Panc1 (cell line): ENCODE data around the gene RBPJL. TPM values are rescaled to one million over a fixed set of nuclear protein-coding genes. Genes with fewer than 3 reads are reported as not detected.
A peak's percentile ranks its signal among the peaks of the same experiment; 100 is the strongest.

ENCODE experiments used
- ATAC-seq: fragments of 200-7000 bp; cut with Tn5 transposase; 2 replicates; pipeline ENCODE4 v1.9.1; 2020; ENCODE audit warnings: mild to moderate bottlenecking, moderate library complexity
- BruUV-seq: library from RNA; stranded (reverse); fragments of 400-500 nt; replicated peaks from 2 replicates; lab custom pipeline; 2021; lab: Mats Ljungman, UMichigan
- CTCF ChIA-PET: fragments of 300-600 bp; sonication (Branson Sonifier 250); formaldehyde crosslinking; loops from one replicate; lab custom pipeline; 2022; ENCODE audit warnings: antibody characterized with exemption; lab: Charles Lee
- POLR2A ChIA-PET: fragments of 300-600 bp; sonication (Branson Sonifier 250); formaldehyde crosslinking; loops from one replicate; lab custom pipeline; 2022; ENCODE audit warnings: antibody characterized with exemption; lab: Charles Lee
- DNase-seq: peaks from one replicate; pipeline ENCODE4 v3.0.0-alpha.2; 2010; ENCODE audit warnings: low read depth, low spot score
- H3K27ac ChIP-seq: 2 replicates; pipeline ENCODE4 v1.5.1; 2011; ENCODE audit warnings: mild to moderate bottlenecking, low read length, inconsistent platforms
- H3K27me3 ChIP-seq: fragments of 200-500 bp; sonication (Bioruptor generic); 2 replicates; pipeline ENCODE4 v1.6.0; 2014; ENCODE audit warnings: low read length, inconsistent platforms; ENCODE audit not compliant: control insufficient read depth, insufficient read depth
- H3K36me3 ChIP-seq: fragments of 200-500 bp; sonication (Bioruptor generic); 2 replicates; pipeline ENCODE4 v1.5.1; 2014; ENCODE audit warnings: inconsistent platforms, mild to moderate bottlenecking, low read length, moderate library complexity; ENCODE audit not compliant: control insufficient read depth, insufficient read depth
- H3K4me1 ChIP-seq: 2 replicates; pipeline ENCODE4 v1.5.1; 2011; ENCODE audit warnings: inconsistent platforms, mild to moderate bottlenecking, low read length, moderate library complexity; ENCODE audit not compliant: control insufficient read depth, insufficient read depth
- H3K4me3 ChIP-seq, 2 experiments: 2 replicates each; pipeline ENCODE4 v1.5.1; 2011 to 2012; ENCODE audit warnings: low read depth in 2 of 2, low read length in 2 of 2, mild to moderate bottlenecking in 2 of 2, inconsistent platforms in 1 of 2, moderate library complexity in 1 of 2
- H3K9me3 ChIP-seq: fragments of 200-500 bp; sonication (Bioruptor generic); 2 replicates; pipeline ENCODE4 v1.5.1; 2014; ENCODE audit warnings: low read depth, mild to moderate bottlenecking, inconsistent platforms, low read length, moderate library complexity; ENCODE audit not compliant: control insufficient read depth, insufficient read depth
- CTCF ChIP-seq: fragments of 450-650 bp; IDR thresholded peaks from 2 replicates; pipeline ENCODE4 v1.5.1; 2017; ENCODE audit warnings: mild to moderate bottlenecking
- POLR2AphosphoS5 ChIP-seq: IDR thresholded peaks from 2 replicates; pipeline ENCODE4 v1.6.1; 2012; ENCODE audit warnings: mild to moderate bottlenecking, low read depth, low read length, moderate library complexity
- SIN3A ChIP-seq: IDR thresholded peaks from 2 replicates; pipeline ENCODE4 v1.6.1; 2012; ENCODE audit warnings: low read depth, mild to moderate bottlenecking, low read length, moderate library complexity, borderline replicate concordance; ENCODE audit not compliant: insufficient read depth
- TCF7L2 ChIP-seq: IDR thresholded peaks from 2 replicates; pipeline ENCODE4 v1.6.1; 2011; ENCODE audit warnings: mild to moderate bottlenecking, low read depth, low read length, inconsistent platforms
- in situ Hi-C: cut with HindIII; loops from 2 replicates; pipeline ENCODE4 v1.10.0; 2016; ENCODE audit warnings: low sequenced_read_pairs, low pct_unique_long_range_greater_than_20kb
- intact Hi-C: fragments of 100-400 bp; cut with micrococcal nuclease; formaldehyde crosslinking; loops from one replicate; pipeline ENCODE4 v1.10.0; 2022; ENCODE audit not compliant: unreplicated experiment
- total RNA-seq: library from RNA; stranded (reverse); gene quantifications from one replicate; pipeline ENCODE4 v1.2.1, GENCODE V29; 2021; ENCODE audit not compliant: unreplicated experiment
- TF ChIP-seq, protein P1 (sequence below), 2 experiments: IDR thresholded peaks; 2 replicates each; pipeline ENCODE4 v1.6.1; 2011 to 2012; ENCODE audit warnings: low read depth in 2 of 2, control low read depth in 1 of 2, low read length in 1 of 2, mild to moderate bottlenecking in 1 of 2, moderate library complexity in 1 of 2; ENCODE audit not compliant: insufficient read depth in 1 of 2

The RBPJL gene
- total RNA-seq, 1 experiment from 2014 or later: 0.18 TPM

- TSS peak; percentile 57 for BruUV-seq
- H3K36me3 ChIP-seq: no peaks in the 10 kb centered on the region; the same call in 1 of the 2 replicates
- intact Hi-C loops: loop anchor here (2.0 kb wide), 1 partner anchor 73 kb away; no protein-coding TSS in a partner anchor
- ChIA-PET CTCF (interaction anchor here (0.8 to 1.5 kb wide), 4 partner anchors 10 to 407 kb away, joined by 3 to 15 read pairs (median 8); no protein-coding TSS in a partner anchor), POLR2A (interaction anchor here (0.6 to 1.5 kb wide), 5 partner anchors 10 to 64 kb away, joined by 3 to 6 read pairs (median 4); no protein-coding TSS in a partner anchor)
- H3K4me3 ChIP-seq: peak overlapping the region; percentile 80 to 83
- ATAC-seq (no peak), DNase-seq (no peak)
- in situ Hi-C loops: no loop called here
- no peaks in the 10 kb centered on the region for H3K27me3 ChIP-seq
- H3K9me3 ChIP-seq: no peaks in the 10 kb centered on the region
- H3K27ac ChIP-seq: peak overlapping the region; percentile 93
- TF ChIP-seq SIN3A (no peak), CTCF (no peak), POLR2AphosphoS5 (no peak), TCF7L2 (no peak)
- TF ChIP-seq, protein P1, sequence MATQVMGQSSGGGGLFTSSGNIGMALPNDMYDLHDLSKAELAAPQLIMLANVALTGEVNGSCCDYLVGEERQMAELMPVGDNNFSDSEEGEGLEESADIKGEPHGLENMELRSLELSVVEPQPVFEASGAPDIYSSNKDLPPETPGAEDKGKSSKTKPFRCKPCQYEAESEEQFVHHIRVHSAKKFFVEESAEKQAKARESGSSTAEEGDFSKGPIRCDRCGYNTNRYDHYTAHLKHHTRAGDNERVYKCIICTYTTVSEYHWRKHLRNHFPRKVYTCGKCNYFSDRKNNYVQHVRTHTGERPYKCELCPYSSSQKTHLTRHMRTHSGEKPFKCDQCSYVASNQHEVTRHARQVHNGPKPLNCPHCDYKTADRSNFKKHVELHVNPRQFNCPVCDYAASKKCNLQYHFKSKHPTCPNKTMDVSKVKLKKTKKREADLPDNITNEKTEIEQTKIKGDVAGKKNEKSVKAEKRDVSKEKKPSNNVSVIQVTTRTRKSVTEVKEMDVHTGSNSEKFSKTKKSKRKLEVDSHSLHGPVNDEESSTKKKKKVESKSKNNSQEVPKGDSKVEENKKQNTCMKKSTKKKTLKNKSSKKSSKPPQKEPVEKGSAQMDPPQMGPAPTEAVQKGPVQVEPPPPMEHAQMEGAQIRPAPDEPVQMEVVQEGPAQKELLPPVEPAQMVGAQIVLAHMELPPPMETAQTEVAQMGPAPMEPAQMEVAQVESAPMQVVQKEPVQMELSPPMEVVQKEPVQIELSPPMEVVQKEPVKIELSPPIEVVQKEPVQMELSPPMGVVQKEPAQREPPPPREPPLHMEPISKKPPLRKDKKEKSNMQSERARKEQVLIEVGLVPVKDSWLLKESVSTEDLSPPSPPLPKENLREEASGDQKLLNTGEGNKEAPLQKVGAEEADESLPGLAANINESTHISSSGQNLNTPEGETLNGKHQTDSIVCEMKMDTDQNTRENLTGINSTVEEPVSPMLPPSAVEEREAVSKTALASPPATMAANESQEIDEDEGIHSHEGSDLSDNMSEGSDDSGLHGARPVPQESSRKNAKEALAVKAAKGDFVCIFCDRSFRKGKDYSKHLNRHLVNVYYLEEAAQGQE (IDR thresholded peaks at IDR 0.05; ENCODE audit: insufficient read depth in 1 of 2, low read depth in 2 of 2, low read length in 1 of 2): no peak
- peaks cover 24% of the 10 kb centered on the region for H3K4me1 ChIP-seq
These were observed 57.2 kb downstream of the RBPJL start for GRCh38 chr20:45363611-45364492.

DNA sequence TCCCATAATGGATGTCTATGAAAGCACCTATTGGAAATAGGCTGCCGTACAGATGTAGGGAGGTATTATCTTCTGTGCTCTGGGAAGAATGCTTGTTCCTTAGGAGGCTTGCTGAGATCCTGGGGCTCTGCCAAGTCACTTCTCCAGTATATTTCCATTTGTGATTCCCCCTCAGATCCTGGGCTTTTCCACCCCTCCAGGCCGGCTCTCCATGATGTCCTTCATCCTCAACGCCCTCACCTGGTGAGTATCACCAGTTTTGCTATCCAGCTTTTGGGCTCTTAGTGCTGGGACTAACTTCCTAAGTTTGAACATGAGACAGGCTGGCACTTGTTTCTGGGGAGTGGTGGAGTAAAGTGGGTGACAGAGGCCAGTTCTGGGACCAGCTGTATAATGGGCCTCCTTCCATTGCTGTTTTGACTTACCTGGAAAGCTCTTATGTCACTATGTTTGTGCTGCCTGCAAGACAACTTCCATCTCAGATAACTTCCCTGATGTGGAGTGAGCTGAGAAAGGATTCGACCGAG is 58.9 kb downstream of the RBPJL start:
- ATAC-seq (no peak), DNase-seq (no peak)
- intact Hi-C loops: no loop called here
- no peaks in the 10 kb centered on the region for H3K27me3 ChIP-seq
- TF ChIP-seq, protein P1 (IDR thresholded peaks at IDR 0.05; ENCODE audit: insufficient read depth in 1 of 2, low read depth in 2 of 2, low read length in 1 of 2): no peak
- no peak for TF ChIP-seq TCF7L2
- no peak for TF ChIP-seq CTCF
- no peak for TF ChIP-seq POLR2AphosphoS5
- TF ChIP-seq SIN3A: no peak
- no peak overlapping the region for H3K27ac ChIP-seq
- in situ Hi-C loops: no loop called here
- H3K4me3 ChIP-seq: no peak overlapping the region
- peaks cover 11% of the 10 kb centered on the region; the same call in 1 of the 2 replicates for H3K4me1 ChIP-seq
- no peaks in the 10 kb centered on the region for H3K9me3 ChIP-seq
- POLR2A ChIA-PET: no interaction called here
- BruUV-seq: no TSS peak
- no peaks in the 10 kb centered on the region; the same call in 1 of the 2 replicates for H3K36me3 ChIP-seq
- CTCF ChIA-PET: interaction anchor here (0.9 kb wide), 1 partner anchor 71 kb away, joined by 3 read pairs; no protein-coding TSS in a partner anchor
